HG03571 (cell line): Measurements from ENCODE around the gene CASD1.

ENCODE experiments used
- ATAC-seq: cut with Tn5 transposase; IDR thresholded peaks from one replicate; pipeline ENCODE4 v1.9.1; 2021; ENCODE audit not compliant: unreplicated experiment

CASD1 gene

GRCh38 chr7:94509264-94509886 lies at the start of gene CASD1:
Gene CASD1, plus strand, starts transcription at chr7:94509809. Its CDS starts 276 bp downstream, at chr7:94510085.
- peak; percentile 55 for ATAC-seq

DNA sequence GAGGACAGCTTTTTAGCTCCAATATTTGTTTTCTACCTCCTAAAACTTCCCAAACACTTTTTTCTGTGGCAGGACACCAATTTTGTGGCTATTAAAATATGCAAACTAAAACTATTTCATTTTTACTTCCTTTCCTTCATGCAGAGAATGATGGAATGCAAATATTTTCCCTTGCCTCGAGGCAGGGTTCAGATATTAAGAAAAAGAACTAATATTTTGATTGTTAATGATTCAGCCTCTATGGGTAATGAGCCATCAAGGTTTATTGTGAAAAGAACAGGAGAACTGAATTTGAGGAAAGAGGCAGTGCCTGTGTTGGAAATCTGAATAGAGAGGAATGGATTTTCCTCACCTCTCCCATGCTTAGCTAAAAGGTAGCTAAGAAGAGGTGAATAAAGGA lies 43.1 kb upstream of the CASD1 start:
- ATAC-seq = no peak

DNA sequence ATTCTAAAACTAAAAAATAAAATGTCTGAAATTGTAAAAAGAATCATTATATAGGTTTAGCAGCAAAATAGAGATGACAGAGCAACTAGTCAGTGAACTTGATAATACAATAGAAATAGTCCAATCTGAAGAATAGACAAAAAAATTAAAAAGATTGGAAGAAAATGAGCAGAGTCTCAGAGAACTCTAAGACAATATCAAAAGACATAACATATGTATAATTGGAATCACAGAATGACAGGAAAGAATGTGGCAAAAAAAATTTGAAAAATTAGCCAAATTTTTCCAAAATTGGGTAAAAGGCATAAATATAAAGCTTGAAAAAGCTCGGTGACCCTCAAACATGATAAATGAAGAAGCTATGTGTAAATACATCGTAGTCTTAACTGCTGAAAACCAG lies 38.0 kb upstream of the CASD1 start:
- ATAC-seq = no peak

GRCh38 chr7:94472608-94473007 lies 37.0 kb upstream of the CASD1 start:
- ATAC-seq = no peak

- no peak for ATAC-seq
These were observed 33.3 kb upstream of the CASD1 start for GRCh38 chr7:94476251-94476840.

- no peak for ATAC-seq
These were observed 31.7 kb upstream of the CASD1 start for GRCh38 chr7:94477878-94478277.

DNA sequence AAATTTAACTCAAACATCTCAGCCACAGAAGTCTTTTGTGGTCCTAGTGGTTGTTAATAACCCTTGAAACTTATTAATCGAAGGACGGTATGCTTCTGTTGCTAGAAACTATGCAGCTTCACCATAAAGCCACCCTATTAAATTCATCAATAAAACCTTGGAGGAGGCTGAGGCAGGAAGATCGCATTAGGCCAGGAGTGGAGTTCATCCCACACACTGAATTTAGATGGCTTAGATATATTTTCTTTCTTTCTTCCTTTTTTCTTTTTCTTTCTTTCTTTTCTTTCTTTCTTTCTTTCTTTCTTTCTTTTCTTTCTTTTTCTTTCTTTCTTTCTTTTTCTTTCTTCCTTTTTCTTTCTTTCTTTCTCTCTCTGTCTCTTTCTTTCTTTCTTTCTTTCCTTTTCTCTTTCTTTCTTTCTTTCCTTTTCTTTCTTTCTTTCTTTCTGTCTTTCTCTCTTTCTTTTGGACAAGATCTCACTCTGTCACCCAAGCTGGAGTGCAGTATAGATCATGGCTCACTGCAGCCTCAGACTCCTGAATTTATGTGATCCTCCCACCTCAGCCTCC lies 30.9 kb upstream of the CASD1 start:
- ATAC-seq = no peak

DNA sequence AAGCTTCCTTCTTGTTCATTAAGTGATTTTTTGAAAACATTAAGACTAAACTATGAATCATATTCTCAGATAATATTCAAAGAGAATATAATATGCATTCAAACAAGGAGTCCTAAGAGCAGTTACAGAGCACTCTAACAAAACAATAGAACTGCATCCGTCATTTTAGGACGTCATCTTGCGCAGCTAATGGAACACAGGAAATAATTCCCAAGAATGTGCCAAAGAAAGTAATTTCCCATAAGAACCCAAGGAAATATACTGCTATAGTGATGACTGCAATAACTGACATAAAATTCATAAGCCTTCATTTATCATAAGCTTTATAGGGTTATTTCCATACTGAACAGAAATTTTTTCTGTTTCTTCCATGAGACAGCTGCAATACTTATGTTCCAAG lies 28.3 kb upstream of the CASD1 start:
- no peak for ATAC-seq

DNA sequence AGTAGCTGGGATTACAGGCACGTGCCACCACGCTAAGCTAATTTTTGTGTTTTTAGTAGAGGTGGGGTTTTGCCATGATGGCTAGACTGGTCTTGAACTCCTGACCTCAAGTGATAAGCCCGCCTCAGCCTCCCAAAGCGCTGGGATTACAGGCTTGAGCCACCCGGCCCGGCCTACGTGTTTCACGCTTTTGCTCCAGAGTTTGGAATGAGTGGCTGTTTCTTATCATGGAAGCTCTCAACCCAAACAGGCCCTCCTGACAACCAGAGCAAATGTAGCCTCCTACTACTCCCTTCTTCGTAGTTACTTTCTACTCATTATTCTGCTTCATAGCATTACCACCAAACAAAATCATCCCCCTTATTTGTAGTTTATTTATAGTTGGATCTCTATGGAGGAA lies 26.8 kb upstream of the CASD1 start:
- no peak for ATAC-seq

DNA sequence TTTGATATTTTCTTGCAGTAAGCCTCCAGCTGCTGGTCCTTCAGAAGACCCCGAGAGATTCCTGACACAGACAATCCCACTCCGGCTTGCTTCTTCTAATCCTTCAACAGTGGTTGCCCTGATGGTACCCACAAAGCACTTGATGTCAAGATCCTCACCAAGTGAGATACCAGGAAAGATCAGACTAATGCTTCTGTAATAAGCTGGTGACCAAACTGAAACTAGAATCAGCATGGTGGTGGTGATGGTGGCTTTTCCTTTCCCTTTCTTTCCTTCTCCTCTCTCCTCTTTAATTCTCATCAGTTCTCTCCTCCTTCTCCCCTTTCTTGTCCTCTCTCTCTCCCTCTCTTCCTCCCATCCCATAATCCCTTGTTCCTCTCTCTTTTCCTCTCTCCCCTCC lies 25.8 kb upstream of the CASD1 start:
- ATAC-seq = no peak

DNA sequence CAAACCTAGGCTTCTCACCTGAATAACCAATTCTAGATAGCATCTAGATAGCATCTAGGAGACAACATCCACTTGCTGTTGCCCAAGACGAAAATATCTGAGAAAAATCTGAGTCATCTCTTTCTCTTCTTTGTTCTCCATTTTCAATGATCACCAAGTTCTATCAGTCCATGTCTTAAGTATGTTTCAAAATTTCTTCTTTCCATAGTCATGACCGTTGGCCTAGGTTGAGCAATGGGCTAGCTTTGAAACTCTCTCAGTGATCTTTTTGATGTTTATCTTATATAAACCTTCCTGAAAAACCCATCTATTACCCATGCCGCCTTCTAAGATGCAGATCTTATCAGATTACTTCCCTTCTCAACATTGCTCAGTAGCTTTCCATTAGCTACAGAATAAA lies 23.4 kb upstream of the CASD1 start:
- no peak for ATAC-seq

DNA sequence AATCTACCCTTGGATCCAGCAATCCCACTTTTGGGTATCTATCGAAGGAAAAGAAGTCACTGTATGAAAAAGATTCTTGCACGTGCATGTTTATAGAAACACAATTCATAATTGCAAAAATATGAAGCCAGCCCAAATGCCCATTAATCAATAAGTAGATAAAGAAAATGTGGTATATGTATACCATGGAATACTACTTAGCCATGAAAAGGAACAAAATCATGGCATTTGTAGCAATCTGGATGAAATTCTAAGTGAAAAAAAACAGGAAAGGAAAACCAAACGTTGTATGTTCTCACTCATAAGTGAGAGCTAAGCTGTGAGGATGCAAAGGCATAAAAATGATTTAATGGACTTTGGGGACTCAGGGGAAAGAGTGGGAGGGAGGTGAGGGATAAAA lies 18.2 kb upstream of the CASD1 start:
- ATAC-seq = no peak

GRCh38 chr7:94492601-94493000 lies 17.0 kb upstream of the CASD1 start:
- ATAC-seq = peak; percentile 98

DNA sequence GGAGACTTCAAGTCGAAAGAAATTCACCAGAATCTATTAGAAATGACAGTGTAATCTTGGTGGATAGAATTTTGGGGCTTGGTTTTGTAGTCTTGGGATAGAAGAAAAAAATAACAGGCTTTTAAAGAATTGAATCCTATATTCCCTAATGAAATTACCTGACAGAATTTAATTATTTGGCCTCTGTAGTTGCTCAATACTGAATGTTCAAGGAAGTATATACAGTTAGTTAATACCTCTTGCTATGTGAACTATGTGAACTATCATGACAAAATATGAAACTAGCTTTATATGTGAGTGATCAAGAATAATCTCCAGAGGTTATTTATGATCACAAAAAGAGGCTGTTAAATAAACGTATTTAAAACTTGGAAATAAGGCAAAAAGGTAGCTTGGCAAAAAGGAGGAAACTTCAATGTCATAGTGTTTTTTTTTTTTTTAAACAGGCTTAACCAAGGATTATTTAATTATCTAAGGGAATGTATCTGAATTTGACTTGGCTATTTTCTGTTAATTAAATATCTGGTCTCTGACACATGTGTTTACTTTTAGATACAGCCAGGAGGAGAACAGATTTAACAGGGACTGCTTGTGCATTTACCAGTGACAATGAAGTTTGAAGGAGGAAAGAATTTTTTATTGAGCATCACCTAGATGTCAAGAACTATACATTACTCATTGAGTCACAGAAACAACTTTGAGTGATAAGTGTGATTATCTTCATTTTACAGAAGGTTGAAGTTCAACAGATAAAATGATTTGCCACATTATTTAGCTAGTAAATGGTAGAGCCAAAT lies 11.5 kb upstream of the CASD1 start:
- ATAC-seq = no peak

GRCh38 chr7:94498918-94499317 lies 10.7 kb upstream of the CASD1 start:
- no peak for ATAC-seq

DNA sequence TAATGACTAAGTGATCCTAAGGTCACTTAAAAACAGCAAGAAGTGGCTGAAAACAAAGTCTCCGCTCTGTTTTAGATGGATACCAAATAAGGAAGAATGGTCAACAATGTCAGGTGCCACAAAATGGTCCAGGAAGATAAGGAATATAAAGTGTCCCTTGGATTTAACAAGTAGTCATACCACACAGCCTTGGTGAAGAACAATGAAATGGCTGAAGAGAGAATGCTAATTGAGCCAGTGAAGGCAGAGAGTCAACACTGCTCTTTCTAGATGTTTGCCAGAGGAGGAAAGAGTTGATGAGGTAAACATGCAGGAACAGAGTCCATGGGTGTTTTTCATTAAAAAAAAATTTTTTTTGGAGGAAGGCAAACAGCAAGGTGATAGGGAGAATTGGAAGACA lies 2.1 kb upstream of the CASD1 start:
- ATAC-seq = no peak

- ATAC-seq = no peak
These were observed 1.6 kb upstream of the CASD1 start for GRCh38 chr7:94507962-94508361.

DNA sequence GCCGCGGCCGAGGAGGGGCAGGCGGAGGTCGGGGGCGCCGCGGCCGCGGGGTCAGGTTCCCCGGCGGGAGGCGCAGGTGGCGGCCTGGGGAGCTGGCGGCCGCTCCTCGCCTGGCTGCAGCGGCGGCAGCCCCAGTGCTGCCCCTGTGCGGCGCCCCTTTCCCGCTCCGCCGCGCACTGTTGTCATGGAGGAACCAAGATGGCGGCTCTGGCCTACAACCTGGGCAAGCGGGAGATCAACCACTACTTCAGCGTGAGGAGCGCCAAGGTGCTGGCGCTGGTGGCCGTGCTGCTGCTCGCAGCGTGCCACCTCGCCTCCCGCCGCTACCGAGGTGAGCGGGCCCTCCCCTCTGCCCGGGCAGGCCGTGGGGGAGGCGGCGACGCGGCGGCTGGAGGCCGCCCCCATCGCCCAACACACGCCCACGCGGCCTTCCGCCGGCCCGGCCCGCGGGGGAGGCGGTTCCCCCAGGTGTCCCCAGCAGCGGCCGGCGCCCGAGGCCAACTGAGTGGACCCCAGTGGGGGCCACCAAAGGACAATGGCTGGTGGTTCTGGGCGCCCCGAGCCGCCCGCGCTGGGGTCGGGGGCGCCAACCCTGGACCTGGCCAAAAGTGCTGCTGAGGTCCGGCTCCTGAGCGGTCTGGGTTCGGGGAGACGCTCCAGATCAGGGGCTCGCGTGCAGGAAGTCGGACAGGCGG lies 425 bp downstream of the CASD1 start:
- peak; percentile 73 for ATAC-seq

DNA sequence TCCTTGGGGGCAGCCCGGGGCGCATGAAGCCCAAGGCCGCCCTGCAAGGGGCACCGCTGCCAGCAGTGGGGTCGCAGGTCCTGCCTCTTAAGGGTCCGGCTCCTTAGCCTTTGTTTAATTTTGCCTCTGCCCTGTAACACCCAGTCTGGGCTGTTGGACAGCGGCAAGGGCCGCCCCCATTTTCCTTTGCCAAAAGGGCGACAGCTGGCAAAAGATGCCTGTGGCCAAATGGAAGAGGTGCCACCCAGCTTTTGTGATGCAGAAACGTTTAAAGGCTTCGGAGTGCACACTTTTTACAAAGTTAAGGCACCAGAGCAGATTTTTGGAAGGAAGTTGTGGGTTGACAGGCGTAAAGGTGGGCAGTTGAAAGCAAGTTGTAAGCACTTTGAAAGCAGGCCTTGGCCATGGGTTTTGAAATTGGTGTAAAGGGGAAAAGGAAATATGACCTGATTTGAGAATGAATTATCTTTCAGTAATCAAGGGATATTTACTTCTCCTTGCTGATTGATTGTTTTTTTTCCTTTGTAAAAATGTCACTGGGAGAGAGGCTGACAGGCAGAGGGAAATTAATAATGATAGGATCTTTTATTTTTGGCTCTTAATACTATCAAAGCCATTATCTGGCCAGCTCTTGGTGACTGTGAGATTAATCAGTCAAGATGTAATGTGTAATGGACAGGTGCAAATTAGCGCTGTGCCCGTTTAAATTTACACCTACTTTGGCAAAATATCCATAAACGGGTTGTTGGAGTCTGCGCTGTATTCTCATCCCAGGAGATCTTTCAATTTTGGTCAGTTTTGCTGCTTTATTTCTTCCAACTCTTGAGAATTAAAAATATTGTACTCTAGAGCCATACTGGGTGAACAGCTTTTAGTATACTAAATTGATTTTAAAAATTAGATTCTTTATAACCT lies 1.2 kb downstream of the CASD1 start:
- no peak for ATAC-seq

GRCh38 chr7:94511718-94512117 lies 2.1 kb downstream of the CASD1 start:
- no peak for ATAC-seq
